Bone marrow (tissue), 2 donors: ENCODE results near the gene STIMATE.

ENCODE experiments used
- DNase-seq, 2 donors: peaks; one replicate each; lab custom pipeline; 2025; lab: John Stamatoyannopoulos, UW

The STIMATE gene

DNA sequence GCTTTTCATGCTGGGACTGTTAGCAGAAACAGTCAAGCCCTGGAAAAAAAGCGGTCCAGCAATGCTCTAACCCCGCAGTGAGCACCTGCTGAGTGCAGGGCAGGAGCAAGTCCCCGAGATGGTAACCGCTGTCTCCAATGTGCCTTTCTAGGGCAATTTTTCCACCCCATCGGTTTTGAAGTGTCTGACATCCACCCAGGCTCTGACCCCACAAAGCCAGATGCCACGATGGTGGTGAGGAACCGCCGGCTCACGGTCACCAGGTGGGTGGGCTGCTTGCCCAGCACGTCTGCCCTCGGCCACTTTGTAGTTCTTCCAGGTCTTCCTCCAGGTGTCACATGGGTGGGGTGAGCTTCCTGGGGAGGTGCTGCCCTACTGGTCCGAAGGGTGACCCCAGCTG, 106.0 kb downstream of the STIMATE start:
- DNase-seq: no peak

DNA sequence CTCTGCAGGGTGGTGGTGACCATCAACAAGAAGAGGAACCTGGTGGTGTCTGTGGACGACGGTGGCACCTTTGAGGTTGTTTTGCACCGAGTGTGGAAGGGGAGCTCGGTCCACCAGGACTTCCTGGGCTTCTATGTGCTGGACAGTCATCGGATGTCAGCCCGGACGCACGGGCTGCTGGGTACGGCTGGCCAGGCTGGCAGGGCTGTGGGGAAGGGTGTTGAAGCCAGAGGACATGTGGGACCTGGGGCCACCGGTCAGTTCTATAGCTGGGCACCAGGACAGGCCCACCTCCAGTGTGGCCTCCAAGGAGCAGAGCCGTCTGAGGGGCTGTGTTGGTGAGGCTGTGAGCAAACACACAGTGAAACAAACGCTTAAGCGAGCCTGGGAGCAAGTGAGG, 106.6 kb downstream of the STIMATE start:
- DNase-seq: no peak

DNA sequence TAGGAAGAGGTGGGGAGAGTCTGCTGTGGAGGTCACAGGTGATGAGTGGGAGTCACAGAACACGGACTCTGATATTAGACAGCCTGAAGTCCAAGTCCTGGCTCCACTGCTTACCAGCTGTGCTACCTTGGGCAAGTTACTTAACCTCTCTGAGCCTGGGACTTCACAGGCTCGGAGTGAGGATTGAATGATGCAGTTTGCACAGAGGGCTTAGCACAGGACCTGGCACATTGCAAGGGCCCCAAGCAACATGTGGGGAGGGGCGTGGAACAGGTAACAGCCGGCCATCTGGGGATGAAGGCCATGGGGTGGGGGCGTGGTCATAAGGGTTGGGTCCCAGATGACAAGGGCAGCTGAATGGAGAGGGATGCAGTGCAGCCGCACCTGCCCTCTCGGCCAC, 107.0 kb downstream of the STIMATE start:
- DNase-seq: no peak

DNA sequence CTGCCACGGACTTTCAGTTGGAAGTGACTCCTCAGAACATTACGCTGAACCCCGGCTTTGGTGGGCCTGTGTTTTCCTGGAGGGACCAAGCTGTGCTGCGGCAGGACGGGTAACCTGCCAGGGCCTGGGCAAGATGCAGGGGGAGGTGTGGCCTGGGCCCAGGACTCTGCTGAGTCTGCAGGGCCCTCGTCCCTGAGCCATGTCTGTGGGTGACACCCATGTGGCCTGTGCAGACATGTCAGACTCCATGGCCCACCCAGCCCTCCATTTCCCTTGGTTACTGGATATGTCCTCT, 107.7 kb downstream of the STIMATE start:
- DNase-seq: no peak

GRCh38 chr3:52788890-52789745, 108.2 kb downstream of the STIMATE start:
- no peak for DNase-seq

GRCh38 chr3:52787672-52788625, 109.4 kb downstream of the STIMATE start:
- DNase-seq: no peak

DNA sequence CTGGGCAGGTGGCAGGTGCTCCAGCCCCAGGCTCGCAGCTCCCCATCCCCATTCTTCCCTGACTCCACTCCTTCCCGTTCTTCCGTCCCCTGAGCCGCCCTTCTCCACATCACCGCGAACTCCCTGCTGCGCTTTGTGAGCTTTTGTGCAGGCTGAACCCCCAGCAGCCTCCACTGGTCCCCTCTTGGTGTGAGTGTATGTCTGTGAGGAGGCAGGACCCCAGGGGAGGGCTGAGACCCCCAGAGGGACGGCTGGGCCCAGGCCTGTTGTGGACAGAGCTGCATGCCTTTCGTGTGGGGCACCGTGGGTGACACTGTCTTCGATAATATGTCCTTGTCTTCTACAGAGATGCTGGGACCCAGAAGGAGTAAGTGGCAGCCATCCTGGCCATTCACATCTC, 110.1 kb downstream of the STIMATE start:
- no peak for DNase-seq
